SK-N-MC (cell line): ENCODE data around the gene ALPL.

ENCODE experiments used
- EZH2 ChIP-seq: fragments of 200-600 bp; sonication (generic); IDR thresholded peaks from one replicate; pipeline ENCODE4 v1.6.1; 2017; ENCODE audit warnings: antibody characterized with exemption
- POLR2AphosphoS5 ChIP-seq: IDR thresholded peaks from 2 replicates; pipeline ENCODE4 v1.6.1; 2012; ENCODE audit warnings: mild to moderate bottlenecking, low read depth, low read length, borderline replicate concordance

GRCh38 chr1:21553116-21553926 lies 44.1 kb downstream of the ALPL start:
- no peak for TF ChIP-seq EZH2
- TF ChIP-seq POLR2AphosphoS5 = no peak
